Loucy (cell line): Measurements from ENCODE around the gene ANXA9.

Experiments used
- H2AFZ ChIP-seq: fragments of 200-600 bp; sonication (generic); 2 replicates; pipeline ENCODE4 v1.6.0; 2016; ENCODE audit warnings: antibody characterized with exemption, mild to moderate bottlenecking, low read length, moderate library complexity
- H3F3A ChIP-seq: fragments of 200-600 bp; 2 replicates; pipeline ENCODE4 v1.6.0; 2016; ENCODE audit warnings: antibody characterized with exemption, low read depth, mild to moderate bottlenecking
- H3K27me3 ChIP-seq: fragments of 200-600 bp; sonication (generic); 2 replicates; pipeline ENCODE4 v1.6.1; 2014; ENCODE audit warnings: low read length, mild to moderate bottlenecking; ENCODE audit not compliant: insufficient read depth, poor library complexity, severe bottlenecking
- H3K36me3 ChIP-seq: fragments of 200-600 bp; sonication (generic); 2 replicates; pipeline ENCODE4 v1.6.1; 2016; ENCODE audit warnings: low read length; ENCODE audit not compliant: insufficient read depth
- H3K4me1 ChIP-seq: fragments of 200-600 bp; sonication (generic); 2 replicates; pipeline ENCODE4 v1.5.1; 2014; ENCODE audit warnings: low read length, mild to moderate bottlenecking; ENCODE audit not compliant: insufficient read depth, poor library complexity, severe bottlenecking
- H3K4me2 ChIP-seq: fragments of 200-600 bp; sonication (generic); 2 replicates; pipeline ENCODE4 v1.6.0; 2014; ENCODE audit warnings: antibody characterized with exemption, low read length, low read depth, mild to moderate bottlenecking; ENCODE audit not compliant: poor library complexity, severe bottlenecking
- H3K4me3 ChIP-seq: fragments of 200-600 bp; sonication (generic); 2 replicates; pipeline ENCODE4 v1.5.1; 2014; ENCODE audit warnings: low read length, mild to moderate bottlenecking, mixed read lengths; ENCODE audit not compliant: poor library complexity, severe bottlenecking
- H3K79me2 ChIP-seq: fragments of 200-600 bp; sonication (generic); 2 replicates; pipeline ENCODE4 v1.6.1; 2014; ENCODE audit warnings: low read length; ENCODE audit not compliant: insufficient read depth
- H3K9ac ChIP-seq: fragments of 200-600 bp; sonication (generic); 2 replicates; pipeline ENCODE4 v1.6.0; 2014; ENCODE audit warnings: mild to moderate bottlenecking, low read depth, low read length, moderate library complexity; ENCODE audit not compliant: poor library complexity, severe bottlenecking
- H3K9me2 ChIP-seq: fragments of 200-600 bp; sonication (generic); replicated peaks from 2 replicates; pipeline ENCODE4 v1.6.1; 2016; ENCODE audit warnings: low read depth, low read length, mixed read lengths
- H3K9me3 ChIP-seq: fragments of 200-600 bp; sonication (generic); 2 replicates; pipeline ENCODE4 v1.6.1; 2014; ENCODE audit warnings: mild to moderate bottlenecking, antibody characterized with exemption, low read length, low read depth; ENCODE audit not compliant: insufficient read depth
- H4K20me1 ChIP-seq: fragments of 200-600 bp; sonication (generic); 2 replicates; pipeline ENCODE4 v1.6.0; 2014; ENCODE audit warnings: antibody characterized with exemption, low read length, mild to moderate bottlenecking; ENCODE audit not compliant: insufficient read depth, poor library complexity, severe bottlenecking
- EZH2phosphoT487 ChIP-seq: fragments of 200-600 bp; IDR thresholded peaks from 2 replicates; pipeline ENCODE4 v1.6.1; 2018; ENCODE audit warnings: antibody characterized with exemption, mild to moderate bottlenecking, moderate library complexity, borderline replicate concordance
- TF ChIP-seq, protein P1 (sequence below): fragments of 200-600 bp; sonication (generic); conservative IDR thresholded peaks from 2 replicates; pipeline ENCODE4 v1.5.1; 2014; ENCODE audit warnings: mild to moderate bottlenecking, antibody characterized with exemption, low read length

ANXA9 gene

DNA sequence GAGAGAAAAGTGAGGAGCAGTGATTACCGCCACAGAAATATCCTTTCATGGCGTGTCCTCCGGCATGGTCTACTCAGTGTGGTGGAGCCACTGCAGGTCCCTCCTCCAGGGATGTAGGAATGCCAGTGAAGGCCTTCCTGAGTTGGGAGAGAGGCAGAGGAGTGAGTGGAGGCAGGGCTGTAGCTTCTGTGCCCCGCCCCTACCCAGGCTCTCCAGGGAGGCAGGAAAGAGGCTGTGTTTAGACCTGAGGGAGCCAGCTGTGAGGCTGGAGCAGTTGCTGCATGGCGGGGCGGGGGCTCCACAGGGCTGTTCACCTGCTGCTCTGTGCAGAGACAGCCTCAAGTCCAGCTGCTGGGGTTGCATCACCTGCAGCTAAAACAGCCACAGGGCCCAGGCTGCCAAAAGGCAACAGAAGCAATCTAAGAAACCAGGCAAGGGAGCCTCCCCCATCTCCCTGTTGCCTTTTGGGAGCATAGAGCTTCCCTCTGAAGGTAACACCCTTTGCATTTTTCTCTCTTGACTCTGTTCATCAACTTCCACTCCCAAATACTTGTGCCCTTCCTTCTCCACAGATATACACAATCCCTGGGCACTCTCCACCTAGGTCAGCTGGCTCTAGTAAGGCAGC lies 801 bp upstream of the ANXA9 start:
- H4K20me1 ChIP-seq, result no peaks in the 10 kb centered on the region
- H3K9ac ChIP-seq, result no peak overlapping the region
- no peak overlapping the region for H2AFZ ChIP-seq

DNA sequence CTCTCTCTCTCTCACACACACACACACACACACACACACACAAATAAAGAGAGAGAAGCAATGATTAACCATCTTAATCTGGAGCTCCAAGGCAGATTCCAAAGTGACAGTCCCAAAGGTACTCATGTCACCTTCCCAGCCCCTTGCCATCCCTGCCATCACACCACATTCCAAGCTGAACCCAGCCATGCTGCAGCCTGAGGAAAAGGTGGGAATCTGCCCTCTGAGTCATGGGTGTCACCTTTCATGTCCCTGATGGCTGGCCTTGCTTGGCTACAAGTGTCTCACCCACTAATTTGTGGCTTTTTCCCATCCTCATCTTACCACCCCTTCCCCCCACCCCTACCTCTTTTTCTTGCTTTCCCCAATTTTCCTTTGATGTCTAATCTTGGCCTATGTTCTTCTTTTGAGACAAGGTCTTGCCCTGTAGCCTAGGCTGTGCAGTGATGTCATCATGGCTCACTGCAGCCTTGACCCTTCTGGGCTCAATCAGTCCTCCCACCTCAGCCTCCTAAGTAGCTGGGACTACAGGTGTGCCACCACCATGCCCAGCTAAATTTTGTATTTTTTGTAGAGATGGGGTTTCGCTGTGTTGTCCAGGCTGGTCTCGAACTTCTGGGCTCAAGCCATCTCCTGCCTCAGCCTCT lies 3.2 kb downstream of the ANXA9 start:
- Histone ChIP-seq H3K79me2 (no peaks in the 10 kb centered on the region), H3F3A (no peaks in the 10 kb centered on the region), H2AFZ (no peak overlapping the region), H3K4me3 (no peak overlapping the region), H3K4me2 (no peak overlapping the region), H4K20me1 (no peaks in the 10 kb centered on the region), H3K36me3 (no peaks in the 10 kb centered on the region), H3K27me3 (no peaks in the 10 kb centered on the region), H3K9me3 (no peaks in the 10 kb centered on the region), H3K4me1 (peaks cover 4% of the 10 kb centered on the region), H3K9ac (no peak overlapping the region), H3K9me2 (no peaks in the 10 kb centered on the region)
- TF ChIP-seq, protein P1, sequence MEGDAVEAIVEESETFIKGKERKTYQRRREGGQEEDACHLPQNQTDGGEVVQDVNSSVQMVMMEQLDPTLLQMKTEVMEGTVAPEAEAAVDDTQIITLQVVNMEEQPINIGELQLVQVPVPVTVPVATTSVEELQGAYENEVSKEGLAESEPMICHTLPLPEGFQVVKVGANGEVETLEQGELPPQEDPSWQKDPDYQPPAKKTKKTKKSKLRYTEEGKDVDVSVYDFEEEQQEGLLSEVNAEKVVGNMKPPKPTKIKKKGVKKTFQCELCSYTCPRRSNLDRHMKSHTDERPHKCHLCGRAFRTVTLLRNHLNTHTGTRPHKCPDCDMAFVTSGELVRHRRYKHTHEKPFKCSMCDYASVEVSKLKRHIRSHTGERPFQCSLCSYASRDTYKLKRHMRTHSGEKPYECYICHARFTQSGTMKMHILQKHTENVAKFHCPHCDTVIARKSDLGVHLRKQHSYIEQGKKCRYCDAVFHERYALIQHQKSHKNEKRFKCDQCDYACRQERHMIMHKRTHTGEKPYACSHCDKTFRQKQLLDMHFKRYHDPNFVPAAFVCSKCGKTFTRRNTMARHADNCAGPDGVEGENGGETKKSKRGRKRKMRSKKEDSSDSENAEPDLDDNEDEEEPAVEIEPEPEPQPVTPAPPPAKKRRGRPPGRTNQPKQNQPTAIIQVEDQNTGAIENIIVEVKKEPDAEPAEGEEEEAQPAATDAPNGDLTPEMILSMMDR, result no peak
- no peak for TF ChIP-seq EZH2phosphoT487

More for the DNA sequence above, 801 bp upstream of the ANXA9 start:
- no peak overlapping the region for H3K4me2 ChIP-seq
- TF ChIP-seq, protein P1, result no peak
- no peak for TF ChIP-seq EZH2phosphoT487
- no peaks in the 10 kb centered on the region for H3K79me2 ChIP-seq
- H3K27me3 ChIP-seq, result no peaks in the 10 kb centered on the region
- H3K9me3 ChIP-seq, result no peaks in the 10 kb centered on the region
- H3F3A ChIP-seq, result peaks cover 5% of the 10 kb centered on the region; the same call in 1 of the 2 replicates
- no peaks in the 10 kb centered on the region for H3K9me2 ChIP-seq
- H3K4me1 ChIP-seq, result peaks cover 27% of the 10 kb centered on the region
- no peaks in the 10 kb centered on the region for H3K36me3 ChIP-seq
- H3K4me3 ChIP-seq, result no peak overlapping the region

DNA sequence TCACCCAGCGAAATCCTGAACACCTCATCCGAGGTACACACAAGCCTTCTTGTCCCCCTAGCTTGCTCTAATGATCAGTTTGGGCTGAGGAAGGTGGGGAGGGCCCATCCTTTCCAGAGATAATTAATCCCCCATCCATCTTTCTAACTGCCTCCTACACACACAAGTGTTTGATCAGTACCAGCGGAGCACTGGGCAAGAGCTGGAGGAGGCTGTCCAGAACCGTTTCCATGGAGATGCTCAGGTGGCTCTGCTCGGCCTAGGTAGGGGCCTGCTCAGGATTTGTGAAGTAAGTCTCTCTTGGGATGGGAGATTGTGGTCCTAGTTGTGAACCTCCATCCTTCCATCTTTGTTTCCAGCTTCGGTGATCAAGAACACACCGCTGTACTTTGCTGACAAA lies 5.8 kb downstream of the ANXA9 start:
- Histone ChIP-seq H3F3A (no peaks in the 10 kb centered on the region), H2AFZ (no peak overlapping the region), H3K27me3 (no peaks in the 10 kb centered on the region), H3K79me2 (no peaks in the 10 kb centered on the region), H3K4me1 (no peaks in the 10 kb centered on the region), H3K9ac (no peak overlapping the region), H3K36me3 (no peaks in the 10 kb centered on the region), H3K4me3 (no peak overlapping the region), H3K4me2 (no peak overlapping the region), H4K20me1 (no peaks in the 10 kb centered on the region), H3K9me2 (no peaks in the 10 kb centered on the region), H3K9me3 (no peaks in the 10 kb centered on the region)
- TF ChIP-seq, protein P1, result no peak
- no peak for TF ChIP-seq EZH2phosphoT487
